B cell (primary cell): ENCODE data around the gene RPH3AL. TPM values are rescaled to one million over a fixed set of nuclear protein-coding genes. Genes with fewer than 3 reads are reported as not detected.
"Not testable (repeated sequence)": the region's sequence is repeated elsewhere in the genome, so short reads cannot be mapped to it uniquely, and the experiment has no call there.

ENCODE experiments used
- ATAC-seq: fragments of 200-7000 bp; cut with Tn5 transposase; one replicate; pipeline ENCODE4 v1.10.0; 2021; ENCODE audit warnings: low read depth, mild to moderate bottlenecking, moderate number of reproducible peaks, moderate library complexity
- CTCF ChIA-PET: fragments of 350-600 bp; sonication (Branson Sonifier 250); formaldehyde crosslinking; loops from one replicate; lab custom pipeline; 2021; ENCODE audit warnings: antibody characterized with exemption, inconsistent platforms; lab: Charles Lee
- POLR2A ChIA-PET: fragments of 350-600 bp; sonication (Branson Sonifier 250); formaldehyde crosslinking; loops from one replicate; lab custom pipeline; 2021; ENCODE audit warnings: antibody characterized with exemption; lab: Charles Lee
- DNase-seq: peaks from one replicate; pipeline ENCODE4 v3.0.0; 2013
- H2AFZ ChIP-seq: 2 replicates; pipeline ENCODE4 v1.6.1; 2012; ENCODE audit warnings: mild to moderate bottlenecking, low read depth, low read length; ENCODE audit not compliant: insufficient read depth, poor library complexity, severe bottlenecking
- H3K27ac ChIP-seq, 2 donors: 1 replicate in 1 of 2; 2 replicates in 1 of 2; pipeline ENCODE4 v1.5.1; 2012 to 2013; ENCODE audit warnings: low read length in 2 of 2, mild to moderate bottlenecking in 2 of 2, moderate library complexity in 1 of 2
- H3K27me3 ChIP-seq, 4 experiments: fragments of 200-600 bp in 1 of 4; sonication (generic) in 1 of 4; replicated peaks in 1 of 4; 1 replicate in 2 of 4; 2 replicates in 2 of 4; pipeline versions ENCODE4 v1.6.1 to v1.7.0; 2013 to 2016; ENCODE audit warnings: low read length in 3 of 4, mild to moderate bottlenecking in 2 of 4, mixed read lengths in 1 of 4, moderate library complexity in 1 of 4; ENCODE audit not compliant: insufficient read depth in 4 of 4, control insufficient read depth in 3 of 4; ENCODE audit errors: control extremely low read depth in 1 of 4
- H3K36me3 ChIP-seq, 2 experiments: replicated peaks in 1 of 2; 1 replicate in 1 of 2; 2 replicates in 1 of 2; pipeline versions ENCODE4 v1.6.1 to v1.7.1; 2013; ENCODE audit warnings: low read length in 1 of 2; ENCODE audit not compliant: insufficient read depth in 2 of 2, control insufficient read depth in 1 of 2; ENCODE audit errors: control extremely low read depth in 1 of 2, extremely low read depth in 1 of 2
- H3K4me1 ChIP-seq, 2 donors: fragments of 200-600 bp in 1 of 2; sonication (generic) in 1 of 2; 1 replicate in 1 of 2; 2 replicates in 1 of 2; pipeline versions ENCODE4 v1.5.1 to v1.6.1; 2013 to 2017; ENCODE audit warnings: low read length in 2 of 2; ENCODE audit not compliant: control insufficient read depth in 2 of 2, insufficient read depth in 2 of 2
- H3K4me2 ChIP-seq: replicated peaks from 2 replicates; pipeline ENCODE3; 2012; ENCODE audit warnings: mild to moderate bottlenecking, low read depth, low read length; ENCODE audit not compliant: poor library complexity, severe bottlenecking
- H3K4me3 ChIP-seq, 5 experiments: fragments of 200-600 bp in 1 of 5; sonication (generic) in 1 of 5; 1 replicate in 3 of 5; 2 replicates in 2 of 5; pipeline versions ENCODE4 v1.5.1 to v1.7.0; 2011 to 2016; ENCODE audit warnings: low read length in 4 of 5, mild to moderate bottlenecking in 4 of 5, low read depth in 2 of 5, control low read depth in 1 of 5, moderate library complexity in 1 of 5; ENCODE audit not compliant: insufficient read depth in 1 of 5; ENCODE audit errors: control extremely low read depth in 1 of 5, extremely low read depth in 1 of 5
- H3K79me2 ChIP-seq: fragments of 200-600 bp; sonication (generic); one replicate; pipeline ENCODE4 v1.6.0; 2016; ENCODE audit warnings: low read length; ENCODE audit not compliant: control insufficient read depth, insufficient read depth
- H3K9ac ChIP-seq: fragments of 200-600 bp; sonication (generic); 2 replicates; pipeline ENCODE4 v1.6.1; 2017; ENCODE audit warnings: mild to moderate bottlenecking, low read length, moderate library complexity
- H3K9me3 ChIP-seq, 3 donors: one replicate each; pipeline versions ENCODE4 v1.6.1 to v1.7.1; 2013; ENCODE audit warnings: low read length in 2 of 3; ENCODE audit not compliant: control insufficient read depth in 2 of 3, insufficient read depth in 1 of 3; ENCODE audit errors: control extremely low read depth in 1 of 3
- H4K20me1 ChIP-seq: 2 replicates; pipeline ENCODE4 v1.6.0; 2012; ENCODE audit warnings: mild to moderate bottlenecking, low read length; ENCODE audit not compliant: insufficient read depth, control insufficient read depth, poor library complexity, severe bottlenecking
- H3K27ac Mint-ChIP-seq: one replicate; pipeline ENCODE4 v1.8.0; 2021; ENCODE audit warnings: mixed read lengths
- H3K27me3 Mint-ChIP-seq: one replicate; pipeline ENCODE4 v1.8.0; 2021; ENCODE audit warnings: mixed read lengths
- H3K4me1 Mint-ChIP-seq: one replicate; pipeline ENCODE4 v1.8.0; 2021; ENCODE audit warnings: mixed read lengths
- H3K4me3 Mint-ChIP-seq: one replicate; pipeline ENCODE4 v1.8.0; 2021; ENCODE audit warnings: mixed read lengths
- H3K9me3 Mint-ChIP-seq: one replicate; pipeline ENCODE4 v1.8.0; 2022; ENCODE audit warnings: mixed read lengths; ENCODE audit not compliant: insufficient read depth
- EZH2 ChIP-seq: IDR thresholded peaks from 2 replicates; pipeline ENCODE4 v1.6.1; 2012; ENCODE audit warnings: borderline replicate concordance, low read depth, mild to moderate bottlenecking, moderate library complexity, low read length; ENCODE audit not compliant: insufficient read depth, poor library complexity, severe bottlenecking
- WGBS: methylation state at CpG from one replicate; pipeline ENCODE4 v1.1.5; 2013; ENCODE audit warnings: missing lambda C conversion rate; ENCODE audit not compliant: insufficient coverage; 5-methylcytosine and 5-hydroxymethylcytosine counted together
- intact Hi-C: fragments of 100-400 bp; cut with micrococcal nuclease; formaldehyde crosslinking; loops from one replicate; pipeline ENCODE4 v1.10.0; 2022
- polyA plus RNA-seq: library from polyadenylated mRNA; depleted of rRNA; stranded (reverse); fragments of >200 nt; gene quantifications from 2 replicates; pipeline ENCODE4 v1.2.3, GENCODE V29; 2012
- total RNA-seq, 2 donors: library from RNA; stranded (reverse); fragments of 120-200 nt in 1 of 2; gene quantifications; 1 replicate in 1 of 2; 2 replicates in 1 of 2; pipeline versions ENCODE4 v1.2.3 to v1.2.4, GENCODE V29; 2013 to 2022
- TF ChIP-seq, protein P1 (sequence below): fragments of 200-600 bp; IDR thresholded peaks from one replicate; pipeline ENCODE4 v1.8.0; 2022; ENCODE audit warnings: antibody characterized with exemption, mild to moderate bottlenecking

RPH3AL gene
- total and polyA plus RNA-seq, 2 donors (not counting 1 experiment from before 2014, with no cell fraction given) = 10.8 to 13.3 TPM

DNA sequence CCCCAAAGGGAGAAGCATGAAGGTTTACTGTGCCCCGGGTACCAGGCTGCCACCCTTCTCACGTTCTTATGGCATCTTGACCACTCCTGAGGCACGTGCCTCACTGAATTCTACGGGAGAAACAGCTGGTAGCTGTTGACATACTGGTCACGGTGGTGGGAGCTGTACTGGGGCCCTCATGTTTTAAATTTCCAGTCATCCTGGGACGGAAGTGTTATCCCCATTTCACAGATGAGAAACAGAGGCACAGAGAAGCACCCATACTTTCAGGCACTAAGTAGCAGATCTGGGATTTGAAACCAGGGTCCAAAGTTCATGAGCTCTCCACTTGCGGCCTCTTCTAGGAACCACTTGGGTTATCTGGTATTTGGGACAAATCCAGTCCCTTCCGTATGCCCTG is 144.8 kb downstream of the RPH3AL start:
- no peak overlapping the region for H3K4me3 Mint-ChIP-seq
- Histone ChIP-seq H3K9me3 (peaks cover 0 to 26% (median 0%) of the 10 kb centered on the region in 3 donors), H3K4me3 (no peak overlapping the region), H3K4me2 (no peak overlapping the region), H4K20me1 (no peaks in the 10 kb centered on the region), H3K36me3 (no peaks in the 10 kb centered on the region), H3K27me3 (peaks cover 0 to 4% (median 0%) of the 10 kb centered on the region in 4 experiments), H3K27ac (no peak overlapping the region), H3K79me2 (no peaks in the 10 kb centered on the region), H2AFZ (no peak overlapping the region), H3K9ac (no peak overlapping the region), H3K4me1 (no peaks in the 10 kb centered on the region)
- no peaks in the 10 kb centered on the region for H3K4me1 Mint-ChIP-seq
- intact Hi-C loops = no loop called here
- POLR2A ChIA-PET = no interaction called here
- H3K27ac Mint-ChIP-seq = no peak overlapping the region
- WGBS = 89% methylated on average over 5 of the region's 8 CpGs
- ATAC-seq = no peak
- peaks cover 7% of the 10 kb centered on the region for H3K9me3 Mint-ChIP-seq
- H3K27me3 Mint-ChIP-seq = peaks cover 4% of the 10 kb centered on the region
- DNase-seq = no peak
- CTCF ChIA-PET = no interaction called here
- no peak for TF ChIP-seq EZH2
- TF ChIP-seq, protein P1, sequence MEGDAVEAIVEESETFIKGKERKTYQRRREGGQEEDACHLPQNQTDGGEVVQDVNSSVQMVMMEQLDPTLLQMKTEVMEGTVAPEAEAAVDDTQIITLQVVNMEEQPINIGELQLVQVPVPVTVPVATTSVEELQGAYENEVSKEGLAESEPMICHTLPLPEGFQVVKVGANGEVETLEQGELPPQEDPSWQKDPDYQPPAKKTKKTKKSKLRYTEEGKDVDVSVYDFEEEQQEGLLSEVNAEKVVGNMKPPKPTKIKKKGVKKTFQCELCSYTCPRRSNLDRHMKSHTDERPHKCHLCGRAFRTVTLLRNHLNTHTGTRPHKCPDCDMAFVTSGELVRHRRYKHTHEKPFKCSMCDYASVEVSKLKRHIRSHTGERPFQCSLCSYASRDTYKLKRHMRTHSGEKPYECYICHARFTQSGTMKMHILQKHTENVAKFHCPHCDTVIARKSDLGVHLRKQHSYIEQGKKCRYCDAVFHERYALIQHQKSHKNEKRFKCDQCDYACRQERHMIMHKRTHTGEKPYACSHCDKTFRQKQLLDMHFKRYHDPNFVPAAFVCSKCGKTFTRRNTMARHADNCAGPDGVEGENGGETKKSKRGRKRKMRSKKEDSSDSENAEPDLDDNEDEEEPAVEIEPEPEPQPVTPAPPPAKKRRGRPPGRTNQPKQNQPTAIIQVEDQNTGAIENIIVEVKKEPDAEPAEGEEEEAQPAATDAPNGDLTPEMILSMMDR = no peak

DNA sequence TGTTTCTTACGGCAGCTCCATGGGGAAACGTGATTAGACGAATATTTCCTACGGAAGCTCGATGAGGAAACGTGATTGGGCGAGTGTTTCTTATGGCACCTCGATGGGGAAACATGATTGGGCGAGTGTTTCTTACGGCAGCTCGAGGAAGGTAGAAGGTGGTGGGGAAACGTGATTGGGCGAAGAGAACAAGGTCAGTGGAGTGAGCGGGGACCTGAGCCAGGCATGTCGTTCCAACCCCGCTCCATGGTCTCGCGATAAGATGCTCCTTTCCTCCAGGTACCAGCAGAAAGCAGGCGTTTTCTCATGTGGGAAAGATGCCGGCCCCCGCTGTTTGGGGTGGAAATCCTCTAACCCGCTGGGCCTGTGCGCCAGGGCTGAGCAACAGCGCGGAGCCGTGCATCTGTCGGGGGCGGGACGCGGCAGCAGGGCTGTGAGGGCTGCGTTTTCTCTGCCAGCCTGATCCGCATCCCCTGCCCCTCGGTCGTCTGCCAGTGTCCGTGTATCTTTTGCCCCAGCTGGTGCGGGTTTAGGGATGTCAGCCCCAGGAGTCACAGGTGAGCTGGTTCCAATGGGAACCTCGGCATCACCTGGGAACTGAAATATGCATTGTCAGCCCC is 145.6 kb downstream of the RPH3AL start:
- no peak overlapping the region for H3K27ac Mint-ChIP-seq
- H3K4me3 Mint-ChIP-seq = no peak overlapping the region
- Histone ChIP-seq H3K4me3 (no peak overlapping the region), H2AFZ (no peak overlapping the region), H3K9me3 (peaks cover 0 to 26% (median 0%) of the 10 kb centered on the region in 3 donors), H3K27ac (no peak overlapping the region), H3K4me2 (no peak overlapping the region), H3K36me3 (no peaks in the 10 kb centered on the region), H3K27me3 (peaks cover 0 to 4% (median 0%) of the 10 kb centered on the region in 4 experiments), H4K20me1 (no peaks in the 10 kb centered on the region), H3K79me2 (no peaks in the 10 kb centered on the region), H3K9ac (no peak overlapping the region), H3K4me1 (no peaks in the 10 kb centered on the region)
- intact Hi-C loops = no loop called here
- POLR2A ChIA-PET = interaction anchor here (0.6 kb wide), 1 partner anchor 180 kb away, joined by 6 read pairs; no protein-coding TSS in a partner anchor
- H3K9me3 Mint-ChIP-seq = peaks cover 7% of the 10 kb centered on the region
- DNase-seq = no peak
- CTCF ChIA-PET = no interaction called here
- H3K4me1 Mint-ChIP-seq = no peaks in the 10 kb centered on the region
- TF ChIP-seq EZH2 = no peak
- TF ChIP-seq, protein P1 = no peak
- peaks cover 4% of the 10 kb centered on the region for H3K27me3 Mint-ChIP-seq
- ATAC-seq = no peak
- WGBS = 98% methylated on average over 37 of the region's 37 CpGs

DNA sequence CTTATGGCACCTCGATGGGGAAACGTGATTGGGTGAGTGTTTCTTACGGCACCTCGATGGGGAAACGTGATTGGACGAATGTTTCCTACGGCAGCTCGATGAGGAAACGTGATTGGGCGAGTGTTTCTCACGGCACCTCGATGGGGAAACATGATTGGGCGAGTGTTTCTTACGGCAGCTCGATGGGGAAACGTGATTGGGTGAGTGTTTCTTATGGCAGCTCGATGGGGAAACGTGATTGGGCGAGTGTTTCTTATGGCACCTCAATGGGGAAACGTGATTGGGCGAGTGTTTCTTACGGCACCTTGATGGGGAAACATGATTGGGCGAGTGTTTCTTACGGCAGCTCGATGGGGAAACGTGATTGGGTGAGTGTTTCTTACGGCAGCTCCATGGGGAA is 146.1 kb downstream of the RPH3AL start:
- POLR2A ChIA-PET = interaction anchor here (0.6 kb wide), 1 partner anchor 180 kb away, joined by 6 read pairs; no protein-coding TSS in a partner anchor
- ATAC-seq, H3K27me3 Mint-ChIP-seq, H3K27ac ChIP-seq, H3K4me3 Mint-ChIP-seq, H3K9me3 Mint-ChIP-seq, CTCF ChIA-PET, H3K27ac Mint-ChIP-seq, H3K79me2 ChIP-seq, intact Hi-C loops, H3K4me1 Mint-ChIP-seq, H3K4me2 ChIP-seq, DNase-seq, H3K9ac ChIP-seq, H3K4me1 ChIP-seq, H3K4me3 ChIP-seq, H2AFZ ChIP-seq, H4K20me1 ChIP-seq, H3K36me3 ChIP-seq, H3K27me3 ChIP-seq: not testable (repeated sequence)
- peaks cover 0 to 26% (median 0%) of the 10 kb centered on the region in 3 donors for H3K9me3 ChIP-seq
- 93% methylated on average over 22 of the region's 27 CpGs for WGBS
